GM10266 (cell line): Measurements from ENCODE around the gene AGRN.
"Not testable (repeated sequence)": the region's sequence is repeated elsewhere in the genome, so short reads cannot be mapped to it uniquely, and the experiment has no call there.

ENCODE experiments used
- DNase-seq: peaks from one replicate; pipeline ENCODE4 v3.0.0; 2012; ENCODE audit errors: extremely low spot score
- TF ChIP-seq, protein P1 (sequence below): IDR thresholded peaks from 2 replicates; pipeline ENCODE4 v1.5.1; 2012; ENCODE audit warnings: mild to moderate bottlenecking, low read depth; ENCODE audit not compliant: control insufficient read depth, insufficient read depth; ENCODE audit errors: missing control alignments

AGRN gene

GRCh38 chr1:974293-974640, 45.7 kb upstream of the AGRN start:
- no peak for DNase-seq

DNA sequence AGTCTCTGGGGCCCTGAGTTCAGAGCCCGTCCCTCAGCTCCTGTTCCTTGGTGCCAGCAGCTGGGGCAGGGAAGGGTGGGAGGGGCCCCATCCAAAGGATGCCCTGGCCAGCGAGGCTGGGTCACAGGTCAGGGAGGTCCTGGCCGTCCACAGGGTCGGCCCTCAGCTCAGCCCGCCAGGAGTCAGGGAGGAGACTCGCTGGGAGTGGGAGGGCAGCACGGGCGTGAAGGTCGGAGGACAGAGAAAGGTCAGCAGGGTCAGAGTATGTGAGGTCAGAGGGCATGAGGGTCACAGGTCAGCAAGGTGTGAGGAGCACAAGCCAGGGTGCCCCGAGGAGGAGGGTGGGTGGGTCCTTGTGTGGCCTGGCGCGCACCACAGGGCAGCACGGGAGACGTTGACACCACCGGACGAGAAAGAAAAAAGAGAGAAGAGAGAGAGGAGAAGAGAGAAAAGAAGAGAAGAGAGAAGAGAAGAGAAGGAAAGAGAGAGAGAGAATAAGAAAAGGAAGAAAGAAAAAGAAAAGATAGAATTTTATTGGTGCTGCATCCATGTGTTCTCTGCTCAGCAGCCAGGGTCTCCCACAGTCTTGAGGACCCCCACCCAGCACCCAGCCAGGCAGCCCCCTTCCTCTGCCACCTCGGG, 45.1 kb upstream of the AGRN start:
- DNase-seq: no peak
- TF ChIP-seq, protein P1, sequence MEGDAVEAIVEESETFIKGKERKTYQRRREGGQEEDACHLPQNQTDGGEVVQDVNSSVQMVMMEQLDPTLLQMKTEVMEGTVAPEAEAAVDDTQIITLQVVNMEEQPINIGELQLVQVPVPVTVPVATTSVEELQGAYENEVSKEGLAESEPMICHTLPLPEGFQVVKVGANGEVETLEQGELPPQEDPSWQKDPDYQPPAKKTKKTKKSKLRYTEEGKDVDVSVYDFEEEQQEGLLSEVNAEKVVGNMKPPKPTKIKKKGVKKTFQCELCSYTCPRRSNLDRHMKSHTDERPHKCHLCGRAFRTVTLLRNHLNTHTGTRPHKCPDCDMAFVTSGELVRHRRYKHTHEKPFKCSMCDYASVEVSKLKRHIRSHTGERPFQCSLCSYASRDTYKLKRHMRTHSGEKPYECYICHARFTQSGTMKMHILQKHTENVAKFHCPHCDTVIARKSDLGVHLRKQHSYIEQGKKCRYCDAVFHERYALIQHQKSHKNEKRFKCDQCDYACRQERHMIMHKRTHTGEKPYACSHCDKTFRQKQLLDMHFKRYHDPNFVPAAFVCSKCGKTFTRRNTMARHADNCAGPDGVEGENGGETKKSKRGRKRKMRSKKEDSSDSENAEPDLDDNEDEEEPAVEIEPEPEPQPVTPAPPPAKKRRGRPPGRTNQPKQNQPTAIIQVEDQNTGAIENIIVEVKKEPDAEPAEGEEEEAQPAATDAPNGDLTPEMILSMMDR: no peak

More at GRCh38 chr1:974293-974640, 45.7 kb upstream of the AGRN start:
- TF ChIP-seq, protein P1: no peak

DNA sequence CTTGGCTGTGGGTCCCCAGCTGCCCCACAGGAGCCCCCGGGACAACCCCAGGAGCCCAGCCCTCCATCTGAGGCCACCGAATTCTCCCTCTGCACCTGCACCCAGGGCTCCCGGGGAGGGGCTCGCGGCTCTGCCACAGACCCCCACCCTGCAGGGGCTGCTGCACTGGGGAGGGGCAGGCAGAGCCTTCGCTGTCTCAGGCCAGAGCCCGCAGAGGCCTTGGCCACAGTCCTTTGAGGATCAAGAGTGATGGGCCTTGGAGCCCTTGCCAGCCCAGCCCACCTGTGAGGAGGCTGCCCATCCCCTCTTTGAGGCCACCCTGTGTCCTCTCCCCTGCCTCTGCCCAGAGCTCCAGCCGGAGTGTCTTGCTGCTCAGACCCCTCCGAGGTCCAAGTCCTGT, 44.6 kb upstream of the AGRN start:
- TF ChIP-seq, protein P1: no peak
- no peak for DNase-seq

- TF ChIP-seq, protein P1: peak; percentile 45
- DNase-seq: peak; percentile 82
These were observed 43.8 kb upstream of the AGRN start for GRCh38 chr1:975896-976683.

DNA sequence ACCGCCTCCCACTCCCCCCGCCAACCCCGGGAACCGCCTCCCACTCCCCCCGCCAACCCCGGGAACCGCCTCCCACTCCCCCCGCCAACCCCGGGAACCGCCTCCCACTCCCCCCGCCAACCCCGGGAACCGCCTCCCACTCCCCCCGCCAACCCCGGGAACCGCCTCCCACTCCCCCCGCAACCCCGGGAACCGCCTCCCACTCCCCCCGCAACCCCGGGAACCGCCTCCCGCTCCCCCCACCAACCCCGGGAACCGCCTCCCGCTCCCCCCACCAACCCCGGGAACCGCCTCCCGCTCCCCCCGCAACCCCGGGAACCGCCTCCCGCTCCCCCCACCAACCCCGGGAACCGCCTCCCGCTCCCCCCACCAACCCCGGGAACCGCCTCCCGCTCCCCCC, 43.1 kb upstream of the AGRN start:
- not testable (repeated sequence) for DNase-seq

GRCh38 chr1:978069-978834, 41.7 kb upstream of the AGRN start:
- TF ChIP-seq, protein P1: no peak

DNA sequence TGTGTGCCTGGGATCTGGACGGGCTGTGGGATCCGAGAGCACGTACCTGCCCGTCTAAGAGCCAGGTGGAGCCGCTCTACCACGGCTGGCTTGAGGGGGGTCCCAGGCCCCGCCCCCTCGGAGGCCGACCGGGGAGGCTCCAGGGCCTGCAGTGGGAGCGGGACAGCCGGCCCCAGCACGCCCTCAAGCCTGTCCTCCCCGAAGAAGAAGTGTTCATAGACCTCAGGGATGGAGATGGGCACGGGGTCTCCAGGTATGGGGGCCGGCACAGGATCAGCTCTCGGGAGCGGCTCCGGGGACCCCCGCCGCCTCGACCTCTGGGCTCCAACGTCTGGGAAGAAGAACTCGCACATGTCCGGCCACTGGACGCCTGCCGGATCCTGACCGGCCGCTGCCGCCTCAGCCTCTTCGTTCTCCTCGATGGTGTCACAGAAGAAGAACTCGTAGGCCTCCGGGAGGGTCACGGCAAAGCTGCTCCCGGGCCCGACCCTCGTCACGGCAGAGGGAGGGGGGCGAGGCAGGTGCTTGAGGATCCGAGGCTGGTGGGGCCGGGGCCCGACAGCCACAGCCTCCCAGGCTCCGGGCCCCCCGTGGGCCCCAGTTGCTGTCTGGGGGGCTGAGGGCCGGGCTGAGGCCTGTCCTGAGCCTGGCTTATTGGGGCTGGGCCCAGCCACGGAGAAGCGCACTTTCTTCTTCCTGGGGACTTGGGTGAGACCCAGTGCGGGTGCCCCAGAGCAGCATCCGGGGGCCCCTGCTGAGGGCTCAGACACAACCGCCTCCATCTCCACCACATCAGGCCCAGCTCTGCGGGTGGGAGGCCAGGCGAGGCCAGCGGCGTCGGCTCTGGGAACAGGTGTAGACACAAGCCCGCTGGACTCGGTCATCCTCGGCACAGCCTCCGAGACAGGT, 40.8 kb upstream of the AGRN start:
- no peak for DNase-seq
- TF ChIP-seq, protein P1: no peak

More at GRCh38 chr1:978069-978834, 41.7 kb upstream of the AGRN start:
- no peak for DNase-seq
